Neuronal stem cell (in vitro differentiated cells): Measurements from ENCODE around the gene TPK1. TPM values are rescaled to one million over a fixed set of nuclear protein-coding genes. Genes with fewer than 3 reads are reported as not detected.

Source experiments
- DNase-seq: peaks from one replicate; pipeline ENCODE4 v3.0.0-alpha.2; 2013; ENCODE audit warnings: low spot score
- H2AFZ ChIP-seq: one replicate; pipeline ENCODE4 v1.6.1; 2013; ENCODE audit warnings: mild to moderate bottlenecking, low read length, inconsistent platforms
- H2AK5ac ChIP-seq: 2 replicates; pipeline ENCODE4 v1.6.1; 2013; ENCODE audit warnings: low read depth, mild to moderate bottlenecking, inconsistent platforms, low read length, moderate library complexity, mixed read lengths
- H2BK120ac ChIP-seq: 2 replicates; pipeline ENCODE4 v1.6.1; 2013; ENCODE audit warnings: low read depth, mild to moderate bottlenecking, inconsistent platforms, low read length, moderate library complexity, mixed read lengths
- H2BK12ac ChIP-seq: one replicate; pipeline ENCODE4 v1.6.1; 2013; ENCODE audit warnings: low read length, inconsistent platforms
- H2BK15ac ChIP-seq: 2 replicates; pipeline ENCODE4 v1.6.1; 2013; ENCODE audit warnings: mild to moderate bottlenecking, low read length, inconsistent platforms, mixed read lengths
- H2BK5ac ChIP-seq: one replicate; pipeline ENCODE4 v1.6.1; 2013; ENCODE audit warnings: inconsistent platforms, mild to moderate bottlenecking, low read length, moderate library complexity
- H3K14ac ChIP-seq: one replicate; pipeline ENCODE4 v1.6.1; 2013; ENCODE audit warnings: low read length, inconsistent platforms
- H3K18ac ChIP-seq: 2 replicates; pipeline ENCODE4 v1.6.1; 2013; ENCODE audit warnings: low read length, inconsistent platforms
- H3K23ac ChIP-seq: 2 replicates; pipeline ENCODE4 v1.6.1; 2013; ENCODE audit warnings: low read depth, mild to moderate bottlenecking, mixed read lengths, low read length, inconsistent platforms; ENCODE audit not compliant: poor library complexity
- H3K27ac ChIP-seq: replicated peaks from 3 replicates; pipeline ENCODE4 v1.5.1; 2013; ENCODE audit warnings: low read length, inconsistent platforms
- H3K27me3 ChIP-seq, 3 experiments: 2 replicates each; pipeline ENCODE4 v1.6.1; 2013; ENCODE audit warnings: low read length in 3 of 3, mild to moderate bottlenecking in 2 of 3, inconsistent platforms in 1 of 3, low read depth in 1 of 3, mixed read lengths in 1 of 3, moderate library complexity in 1 of 3; ENCODE audit not compliant: control insufficient read depth in 3 of 3, insufficient read depth in 3 of 3
- H3K36me3 ChIP-seq, 2 donors: replicated peaks in 1 of 2; 2 replicates each; pipeline ENCODE4 v1.6.1; 2013; ENCODE audit warnings: low read length in 2 of 2; ENCODE audit not compliant: control insufficient read depth in 2 of 2, insufficient read depth in 2 of 2
- H3K4ac ChIP-seq: 2 replicates; pipeline ENCODE4 v1.6.1; 2013; ENCODE audit warnings: inconsistent platforms, mild to moderate bottlenecking, low read length, moderate library complexity
- H3K4me1 ChIP-seq, 2 donors: 1 replicate in 1 of 2; 2 replicates in 1 of 2; pipeline ENCODE4 v1.6.1; 2013; ENCODE audit warnings: low read length in 2 of 2, low read depth in 1 of 2; ENCODE audit not compliant: control insufficient read depth in 2 of 2, insufficient read depth in 1 of 2
- H3K4me2 ChIP-seq: one replicate; pipeline ENCODE4 v1.6.1; 2013; ENCODE audit warnings: mild to moderate bottlenecking, low read length, inconsistent platforms; ENCODE audit not compliant: insufficient read depth, poor library complexity, severe bottlenecking
- H3K4me3 ChIP-seq, 2 donors: 2 replicates each; pipeline ENCODE4 v1.5.1; 2013; ENCODE audit warnings: low read length in 2 of 2, mild to moderate bottlenecking in 2 of 2, inconsistent platforms in 1 of 2, moderate library complexity in 1 of 2
- H3K79me1 ChIP-seq: one replicate; pipeline ENCODE4 v1.6.1; 2013; ENCODE audit warnings: low read depth, mild to moderate bottlenecking, inconsistent platforms, low read length, moderate library complexity
- H3K9ac ChIP-seq: one replicate; pipeline ENCODE4 v1.6.1; 2013; ENCODE audit warnings: mild to moderate bottlenecking, low read depth, low read length, inconsistent platforms; ENCODE audit not compliant: poor library complexity
- H3K9me3 ChIP-seq, 2 donors: replicated peaks in 1 of 2; 2 replicates each; pipeline versions ENCODE3 to v1.6.1; 2013; ENCODE audit warnings: low read length in 2 of 2, mild to moderate bottlenecking in 2 of 2, inconsistent platforms in 1 of 2, low read depth in 1 of 2, mixed read lengths in 1 of 2, moderate library complexity in 1 of 2; ENCODE audit not compliant: control insufficient read depth in 2 of 2, insufficient read depth in 1 of 2
- H4K8ac ChIP-seq: one replicate; pipeline ENCODE4 v1.6.1; 2013; ENCODE audit warnings: low read depth, mild to moderate bottlenecking, inconsistent platforms, low read length, moderate library complexity
- H4K91ac ChIP-seq: one replicate; pipeline ENCODE4 v1.6.1; 2013; ENCODE audit warnings: low read length, low read depth, mild to moderate bottlenecking, inconsistent platforms; ENCODE audit not compliant: poor library complexity
- WGBS, 2 donors: extraction: QIAGEN DNeasy Blood & Tissue Kit; methylation state at CpG; one replicate each; pipeline ENCODE4 v1.1.7; 2013; ENCODE audit warnings: missing lambda C conversion rate in 2 of 2, mixed read lengths in 1 of 2; ENCODE audit not compliant: insufficient read length in 2 of 2, insufficient replicate concordance in 1 of 2; ENCODE audit errors: extremely low coverage in 2 of 2; 5-methylcytosine and 5-hydroxymethylcytosine counted together
- polyA plus RNA-seq, 2 experiments: library from polyadenylated mRNA; stranded (reverse); fragments of 200-250 nt; gene quantifications; one replicate each; pipeline ENCODE4 v1.2.3, GENCODE V29; 2013

TPK1 gene
- polyA plus RNA-seq (2013, experiment 1 of 2) = 3.8 TPM
- 4.3 TPM for polyA plus RNA-seq (2013, experiment 2 of 2)

- peaks cover 0 to 3% of the 10 kb centered on the region in 2 donors for H3K9me3 ChIP-seq
- no peaks in the 10 kb centered on the region for H3K27me3 ChIP-seq
- H3K9ac ChIP-seq = peak within 1 kb of the TSS; percentile 60
- H3K4me2 ChIP-seq = peak within 1 kb of the TSS; percentile 75
- peak within 1 kb of the TSS; percentile 96 for H4K8ac ChIP-seq
- no peaks in the 10 kb centered on the region for H3K36me3 ChIP-seq
- H3K27ac ChIP-seq = peak within 1 kb of the TSS; percentile 77
- H2BK120ac ChIP-seq = no peak within 1 kb of the TSS
- H3K14ac ChIP-seq = no peak within 1 kb of the TSS
- peak within 1 kb of the TSS; percentile 65 to 84 for H3K4me3 ChIP-seq
- H2BK12ac ChIP-seq = peak within 1 kb of the TSS; percentile 84
- peak within 1 kb of the TSS; percentile 94 for H3K18ac ChIP-seq
- no peak within 1 kb of the TSS for H4K91ac ChIP-seq
- DNase-seq = peak; percentile 86
- WGBS, 2 donors = no CpG with 5 or more reads among the region's 81 CpGs
- peak within 1 kb of the TSS; percentile 80 for H3K23ac ChIP-seq
- no peak within 1 kb of the TSS for H2AK5ac ChIP-seq
- no peaks in the 10 kb centered on the region for H3K79me1 ChIP-seq
- peak within 1 kb of the TSS; percentile 94 for H2AFZ ChIP-seq
- H3K4me1 ChIP-seq = peaks cover 0 to 2% of the 10 kb centered on the region in 2 donors
- peak within 1 kb of the TSS; percentile 6 for H2BK15ac ChIP-seq
- H2BK5ac ChIP-seq = no peak within 1 kb of the TSS
- no peak within 1 kb of the TSS for H3K4ac ChIP-seq
These were observed at the start of gene TPK1 for GRCh38 chr7:144835652-144836544. Gene TPK1, minus strand, starts transcription at chr7:144836053. Its CDS starts 451 bp downstream, at chr7:144835602.

- no peak for DNase-seq
- no peak overlapping the region for H3K4me3 ChIP-seq
- H3K4me1 ChIP-seq = no peaks in the 10 kb centered on the region
- no peak overlapping the region for H4K91ac ChIP-seq
- H3K9ac ChIP-seq = no peak overlapping the region
- H2AFZ ChIP-seq = no peak overlapping the region
- no peak overlapping the region for H3K18ac ChIP-seq
- no peak overlapping the region for H2BK12ac ChIP-seq
- H3K14ac ChIP-seq = no peak overlapping the region
- H3K79me1 ChIP-seq = no peaks in the 10 kb centered on the region
- no peak overlapping the region for H3K23ac ChIP-seq
- H4K8ac ChIP-seq = no peak overlapping the region
- no peak overlapping the region for H2AK5ac ChIP-seq
- no peak overlapping the region for H3K4me2 ChIP-seq
- no peak overlapping the region for H3K27ac ChIP-seq
- H2BK5ac ChIP-seq = no peak overlapping the region
- no peak overlapping the region for H3K4ac ChIP-seq
- no CpG with 5 or more reads among the region's 6 CpGs for WGBS, 2 donors
- no peak overlapping the region for H2BK120ac ChIP-seq
- no peaks in the 10 kb centered on the region for H3K9me3 ChIP-seq
- no peaks in the 10 kb centered on the region for H3K27me3 ChIP-seq
- no peaks in the 10 kb centered on the region for H3K36me3 ChIP-seq
- no peak overlapping the region for H2BK15ac ChIP-seq
These were observed 49.6 kb upstream of the TPK1 start for GRCh38 chr7:144885478-144885877.

- no peak overlapping the region for H3K18ac ChIP-seq
- H3K23ac ChIP-seq = no peak overlapping the region
- no CpG with 5 or more reads among the region's 2 CpGs for WGBS, 2 donors
- no peak overlapping the region for H4K8ac ChIP-seq
- no peak overlapping the region for H2BK5ac ChIP-seq
- no peak for DNase-seq
- H3K9me3 ChIP-seq = no peaks in the 10 kb centered on the region
- H3K79me1 ChIP-seq = no peaks in the 10 kb centered on the region
- H3K27ac ChIP-seq = no peak overlapping the region
- H2AFZ ChIP-seq = no peak overlapping the region
- H3K9ac ChIP-seq = no peak overlapping the region
- no peaks in the 10 kb centered on the region for H3K4me1 ChIP-seq
- no peak overlapping the region for H2BK12ac ChIP-seq
- no peak overlapping the region for H3K4me2 ChIP-seq
- H2BK15ac ChIP-seq = no peak overlapping the region
- H3K14ac ChIP-seq = no peak overlapping the region
- no peak overlapping the region for H3K4ac ChIP-seq
- no peak overlapping the region for H4K91ac ChIP-seq
- no peak overlapping the region for H2BK120ac ChIP-seq
- H3K4me3 ChIP-seq = no peak overlapping the region
- no peaks in the 10 kb centered on the region for H3K36me3 ChIP-seq
- H3K27me3 ChIP-seq = no peaks in the 10 kb centered on the region
- H2AK5ac ChIP-seq = no peak overlapping the region
These were observed 49.0 kb upstream of the TPK1 start for GRCh38 chr7:144884896-144885295.

GRCh38 chr7:144873316-144873845 lies 37.5 kb upstream of the TPK1 start:
- Histone ChIP-seq H2BK15ac (no peak overlapping the region), H3K9me3 (no peaks in the 10 kb centered on the region), H3K27ac (no peak overlapping the region)

More at GRCh38 chr7:144873316-144873845, 37.5 kb upstream of the TPK1 start:
- Histone ChIP-seq H3K4me2 (no peak overlapping the region), H3K23ac (no peak overlapping the region), H3K14ac (no peak overlapping the region), H3K79me1 (no peaks in the 10 kb centered on the region), H3K27me3 (peaks cover 0 to 3% (median 0%) of the 10 kb centered on the region in 3 experiments), H3K18ac (no peak overlapping the region), H3K9ac (no peak overlapping the region), H3K4me3 (no peak overlapping the region), H2BK120ac (no peak overlapping the region), H2AK5ac (no peak overlapping the region), H2AFZ (no peak overlapping the region), H3K4ac (no peak overlapping the region), H2BK5ac (no peak overlapping the region), H4K8ac (no peak overlapping the region), H3K4me1 (no peaks in the 10 kb centered on the region), H3K36me3 (no peaks in the 10 kb centered on the region), H2BK12ac (no peak overlapping the region), H4K91ac (no peak overlapping the region)
- DNase-seq = no peak
- WGBS, 2 donors = no CpG with 5 or more reads among the region's 13 CpGs
